Heart left ventricle (tissue), 16 donors: ENCODE results near the gene CCDC148. TPM values are rescaled to one million over a fixed set of nuclear protein-coding genes. Genes with fewer than 3 reads are reported as not detected.
"Not testable (repeated sequence)": the region's sequence is repeated elsewhere in the genome, so short reads cannot be mapped to it uniquely, and the experiment has no call there.

Source experiments
- ATAC-seq, 4 donors: fragments of 200-7000 bp; cut with Tn5 transposase; one replicate each; pipeline ENCODE4 v1.9.1; 2020 to 2022; ENCODE audit warnings: moderate library complexity in 4 of 4, mild to moderate bottlenecking in 3 of 4, moderate number of reproducible peaks in 1 of 4
- DNase-seq, 5 donors: peaks; one replicate each; pipeline ENCODE4 v3.0.0-alpha.2; 2020
- H3K27ac ChIP-seq, 12 donors: fragments of 200-600 bp; sonication (generic) in 4 of 12; one replicate each; pipeline versions ENCODE4 v1.5.0 to v1.8.0; 2016 to 2022; ENCODE audit warnings: mild to moderate bottlenecking in 2 of 12
- H3K27me3 ChIP-seq, 9 donors: fragments of 200-600 bp; sonication (generic) in 2 of 9; one replicate each; pipeline versions ENCODE4 v1.5.1 to v1.8.0; 2016 to 2022; ENCODE audit warnings: mild to moderate bottlenecking in 3 of 9
- H3K36me3 ChIP-seq, 9 donors: fragments of 200-600 bp; sonication (generic) in 2 of 9; one replicate each; pipeline versions ENCODE4 v1.5.0 to v1.8.0; 2018 to 2022; ENCODE audit warnings: mild to moderate bottlenecking in 2 of 9
- H3K4me1 ChIP-seq, 12 donors: fragments of 200-600 bp; sonication (generic) in 4 of 12; one replicate each; pipeline versions ENCODE4 v1.5.0 to v1.8.0; 2016 to 2022; ENCODE audit warnings: mild to moderate bottlenecking in 3 of 12
- H3K4me3 ChIP-seq, 12 donors: fragments of 200-600 bp; sonication (generic) in 4 of 12; one replicate each; pipeline versions ENCODE4 v1.5.0 to v1.8.0; 2017 to 2022; ENCODE audit warnings: mild to moderate bottlenecking in 9 of 12, moderate library complexity in 4 of 12
- H3K9me3 ChIP-seq, 12 donors: fragments of 200-600 bp; sonication (generic) in 4 of 12; one replicate each; pipeline versions ENCODE4 v1.5.0 to v1.8.0; 2016 to 2022; ENCODE audit warnings: mild to moderate bottlenecking in 1 of 12
- CTCF ChIP-seq, 12 donors: fragments of 200-600 bp; sonication (generic) in 4 of 12; IDR thresholded peaks; one replicate each; pipeline versions ENCODE4 v1.5.0 to v1.8.0; 2018 to 2022; ENCODE audit warnings: antibody characterized with exemption in 12 of 12, mild to moderate bottlenecking in 5 of 12
- POLR2A ChIP-seq, 2 donors: fragments of 450-650 bp; IDR thresholded peaks; one replicate each; pipeline ENCODE4 v1.6.1; 2017; ENCODE audit warnings: antibody characterized with exemption in 2 of 2, mild to moderate bottlenecking in 2 of 2, moderate library complexity in 2 of 2
- WGBS, 4 donors: extraction: QIAGEN DNeasy Blood & Tissue Kit in 2 of 4; methylation state at CpG; one replicate each; pipeline versions ENCODE4 v1.1.5 to v1.1.7; 2013 to 2018; 5-methylcytosine and 5-hydroxymethylcytosine counted together
- intact Hi-C, 10 donors: fragments of 100-400 bp; cut with DNase I; formaldehyde crosslinking; loops; one replicate each; pipeline versions ENCODE4 v1.11.1 to v1.14.2; 2022
- polyA plus RNA-seq, 2 donors: library from polyadenylated mRNA; stranded (reverse); fragments of 200-250 nt; gene quantifications; one replicate each; pipeline ENCODE4 v1.2.3, GENCODE V29; 2013
- total RNA-seq, 9 donors: library from RNA; depleted of rRNA in 2 of 9; stranded (reverse); fragments of >200 nt in 2 of 9; fragmentation: NEBNext Ultra II Directional in 3 of 9; extraction: Animal tissue kit (Norgen Biotek cat#: 25700) in 3 of 9; gene quantifications; one replicate each; pipeline versions ENCODE4 v1.1.0 to v1.2.4, GENCODE V29; 2016 to 2023
- donor health status: ischemic (EF 13 %, LVEDD 7.1; RV severe dilation, severe dysfunction).
- donor health status: healthy with polysubstance abuse.
- donor health status: DM: no; HTN: yes; CAD: no.
- donor health status: DM: no; HTN: no; CAD: no.
- donor health status: ischemic (EF 25% LVEDD 6.9; RV normal size, moderate dysfunction).
- donor health status: ischemic (EF 25% LVEDD 5.7; RV mildly dilated, moderate dysfunction).
- donor health status: healthy.
- donor health status: DM: yes; HTN: yes; CAD: no.
- donor health status: ischemic (EF 35%, LVEDD 5.7; RV mildly dilated, moderate dysfunction).
- donor health status: nonischemic (EF 11% LVEDD 7.7; RV severe dilation, severe dysfunction).
- donor health status: DM: yes; HTN: yes; CAD: no.
- donor health status: PGD.
- donor health status: ischemic (EF 29% LVEDD 5.4; RV normal size, mild dysfunction).
- donor health status: nonischemic (EF 23%, LVEDD 6.1; RV moderate dilation, normal function).

Gene CCDC148
- total and polyA plus RNA-seq, 11 donors = 0.24 to 1.2 (median 0.75) TPM; not detected in 2

GRCh38 chr2:158337018-158337417 lies 119.5 kb downstream of the CCDC148 start:
- H3K36me3 ChIP-seq = no peaks in the 10 kb centered on the region
- peaks cover 0 to 5% (median 0%) of the 10 kb centered on the region in 12 donors for H3K4me1 ChIP-seq
- H3K27me3 ChIP-seq = no peaks in the 10 kb centered on the region
- H3K4me3 ChIP-seq = no peak overlapping the region
- H3K9me3 ChIP-seq = peaks cover 0 to 9% (median 0%) of the 10 kb centered on the region in 12 donors
- ATAC-seq = no peak
- intact Hi-C loops = no loop called here
- no peak for DNase-seq
- TF ChIP-seq POLR2A (IDR thresholded peaks at IDR 0.05) (no peak), CTCF (IDR thresholded peaks at IDR 0.05) (no peak)
- no peak overlapping the region for H3K27ac ChIP-seq

GRCh38 chr2:158331799-158332198 lies 124.8 kb downstream of the CCDC148 start:
- H3K27ac ChIP-seq, H3K4me1 ChIP-seq, H3K27me3 ChIP-seq, ATAC-seq, H3K4me3 ChIP-seq, intact Hi-C loops, H3K36me3 ChIP-seq, DNase-seq: not testable (repeated sequence)
- peaks cover 0 to 27% (median 0%) of the 10 kb centered on the region in 12 donors for H3K9me3 ChIP-seq
- WGBS, 4 donors = 62 to 88% (median 73%) methylated on average over 2 of the region's 2 CpGs

GRCh38 chr2:158325782-158326340 lies 130.7 kb downstream of the CCDC148 start:
- no peak overlapping the region for H3K27ac ChIP-seq
- no peak for DNase-seq
- no peak for TF ChIP-seq CTCF (IDR thresholded peaks at IDR 0.05)
- no peak for TF ChIP-seq POLR2A (IDR thresholded peaks at IDR 0.05)
- intact Hi-C loops = no loop called here
- no peaks in the 10 kb centered on the region for H3K4me1 ChIP-seq
- no peaks in the 10 kb centered on the region for H3K27me3 ChIP-seq
- WGBS, 4 donors = 49 to 79% (median 67%) methylated on average over 2 of the region's 2 CpGs
- H3K36me3 ChIP-seq = no peaks in the 10 kb centered on the region
- H3K9me3 ChIP-seq = peaks cover 0 to 17% (median 0%) of the 10 kb centered on the region in 12 donors
- no peak overlapping the region for H3K4me3 ChIP-seq
- no peak for ATAC-seq

GRCh38 chr2:158325031-158325781 lies 131.3 kb downstream of the CCDC148 start:
- Histone ChIP-seq H3K9me3 (peaks cover 0 to 11% (median 0%) of the 10 kb centered on the region in 12 donors), H3K4me1 (no peaks in the 10 kb centered on the region), H3K36me3 (no peaks in the 10 kb centered on the region), H3K4me3 (no peak overlapping the region), H3K27ac (no peak overlapping the region), H3K27me3 (no peaks in the 10 kb centered on the region)
- TF ChIP-seq POLR2A (IDR thresholded peaks at IDR 0.05) (no peak), CTCF (IDR thresholded peaks at IDR 0.05) (no peak)
- DNase-seq = no peak
- no peak for ATAC-seq
- 72 to 78% (median 76%) methylated on average over 5 of the region's 5 CpGs for WGBS, 4 donors
- intact Hi-C loops = no loop called here
